IPS-20b (cell line): ENCODE results near the gene RAD51AP1.

Source experiments
- H3K27ac ChIP-seq: one replicate; pipeline ENCODE4 v1.5.1; 2013; ENCODE audit warnings: low read length
- H3K27me3 ChIP-seq: 2 replicates; pipeline ENCODE4 v1.6.1; 2013; ENCODE audit warnings: mild to moderate bottlenecking, low read length, inconsistent platforms; ENCODE audit not compliant: insufficient read depth
- H3K36me3 ChIP-seq: 2 replicates; pipeline ENCODE4 v1.6.1; 2013; ENCODE audit warnings: low read depth, mild to moderate bottlenecking, inconsistent platforms, low read length, moderate library complexity; ENCODE audit not compliant: insufficient read depth
- H3K4me1 ChIP-seq: 2 replicates; pipeline ENCODE4 v1.6.1; 2013; ENCODE audit warnings: mild to moderate bottlenecking, control low read depth, inconsistent platforms, low read length, moderate library complexity; ENCODE audit not compliant: insufficient read depth
- H3K4me3 ChIP-seq: 2 replicates; pipeline ENCODE4 v1.5.1; 2013; ENCODE audit warnings: mild to moderate bottlenecking, low read length, inconsistent platforms
- H3K9ac ChIP-seq: 2 replicates; pipeline ENCODE4 v1.6.1; 2013; ENCODE audit warnings: low read depth, mild to moderate bottlenecking, inconsistent platforms, low read length, moderate library complexity
- H3K9me3 ChIP-seq: 2 replicates; pipeline ENCODE4 v1.6.1; 2013; ENCODE audit warnings: mild to moderate bottlenecking, low read depth, low read length, inconsistent platforms; ENCODE audit not compliant: insufficient read depth

The RAD51AP1 gene

GRCh38 chr12:4604684-4605193, 66.0 kb downstream of the RAD51AP1 start:
- H3K4me1 ChIP-seq: no peaks in the 10 kb centered on the region
- H3K9me3 ChIP-seq: no peaks in the 10 kb centered on the region
- peaks cover 7% of the 10 kb centered on the region; the same call in 1 of the 2 replicates for H3K27me3 ChIP-seq
- H3K9ac ChIP-seq: peak overlapping the region; percentile 84
- H3K27ac ChIP-seq: no peak overlapping the region
- peaks cover 3% of the 10 kb centered on the region; the same call in 1 of the 2 replicates for H3K36me3 ChIP-seq
- peak overlapping the region; percentile 91 for H3K4me3 ChIP-seq

GRCh38 chr12:4607056-4607455, 68.4 kb downstream of the RAD51AP1 start:
- no peak overlapping the region for H3K27ac ChIP-seq
- H3K36me3 ChIP-seq: peaks cover 7% of the 10 kb centered on the region; the same call in 1 of the 2 replicates
- H3K9ac ChIP-seq: no peak overlapping the region
- H3K27me3 ChIP-seq: peaks cover 7% of the 10 kb centered on the region; the same call in 1 of the 2 replicates
- H3K4me1 ChIP-seq: no peaks in the 10 kb centered on the region
- no peak overlapping the region for H3K4me3 ChIP-seq
- no peaks in the 10 kb centered on the region for H3K9me3 ChIP-seq

GRCh38 chr12:4609071-4609470, 70.4 kb downstream of the RAD51AP1 start:
- peaks cover 23% of the 10 kb centered on the region for H3K36me3 ChIP-seq
- no peaks in the 10 kb centered on the region for H3K9me3 ChIP-seq
- no peak overlapping the region for H3K4me3 ChIP-seq
- no peak overlapping the region for H3K9ac ChIP-seq
- no peaks in the 10 kb centered on the region for H3K27me3 ChIP-seq
- no peaks in the 10 kb centered on the region for H3K4me1 ChIP-seq
- H3K27ac ChIP-seq: no peak overlapping the region
